Heart left ventricle (tissue), 16 donors: ENCODE results near the gene STK32C. TPM values are rescaled to one million over a fixed set of nuclear protein-coding genes. Genes with fewer than 3 reads are reported as not detected.

ENCODE experiments used
- ATAC-seq, 4 donors: fragments of 200-7000 bp; cut with Tn5 transposase; one replicate each; pipeline ENCODE4 v1.9.1; 2020 to 2022; ENCODE audit warnings: moderate library complexity in 4 of 4, mild to moderate bottlenecking in 3 of 4, moderate number of reproducible peaks in 1 of 4
- DNase-seq, 5 donors: peaks; one replicate each; pipeline ENCODE4 v3.0.0-alpha.2; 2020
- H3K27ac ChIP-seq, 12 donors: fragments of 200-600 bp; sonication (generic) in 4 of 12; one replicate each; pipeline versions ENCODE4 v1.5.0 to v1.8.0; 2016 to 2022; ENCODE audit warnings: mild to moderate bottlenecking in 2 of 12
- H3K27me3 ChIP-seq, 9 donors: fragments of 200-600 bp; sonication (generic) in 2 of 9; one replicate each; pipeline versions ENCODE4 v1.5.1 to v1.8.0; 2016 to 2022; ENCODE audit warnings: mild to moderate bottlenecking in 3 of 9
- H3K36me3 ChIP-seq, 9 donors: fragments of 200-600 bp; sonication (generic) in 2 of 9; one replicate each; pipeline versions ENCODE4 v1.5.0 to v1.8.0; 2018 to 2022; ENCODE audit warnings: mild to moderate bottlenecking in 2 of 9
- H3K4me1 ChIP-seq, 12 donors: fragments of 200-600 bp; sonication (generic) in 4 of 12; one replicate each; pipeline versions ENCODE4 v1.5.0 to v1.8.0; 2016 to 2022; ENCODE audit warnings: mild to moderate bottlenecking in 3 of 12
- H3K4me3 ChIP-seq, 12 donors: fragments of 200-600 bp; sonication (generic) in 4 of 12; one replicate each; pipeline versions ENCODE4 v1.5.0 to v1.8.0; 2017 to 2022; ENCODE audit warnings: mild to moderate bottlenecking in 9 of 12, moderate library complexity in 4 of 12
- H3K9me3 ChIP-seq, 12 donors: fragments of 200-600 bp; sonication (generic) in 4 of 12; one replicate each; pipeline versions ENCODE4 v1.5.0 to v1.8.0; 2016 to 2022; ENCODE audit warnings: mild to moderate bottlenecking in 1 of 12
- POLR2A ChIP-seq, 2 donors: fragments of 450-650 bp; IDR thresholded peaks; one replicate each; pipeline ENCODE4 v1.6.1; 2017; ENCODE audit warnings: antibody characterized with exemption in 2 of 2, mild to moderate bottlenecking in 2 of 2, moderate library complexity in 2 of 2
- WGBS, 4 donors: extraction: QIAGEN DNeasy Blood & Tissue Kit in 2 of 4; methylation state at CpG; one replicate each; pipeline versions ENCODE4 v1.1.5 to v1.1.7; 2013 to 2018; 5-methylcytosine and 5-hydroxymethylcytosine counted together
- intact Hi-C, 10 donors: fragments of 100-400 bp; cut with DNase I; formaldehyde crosslinking; loops; one replicate each; pipeline versions ENCODE4 v1.11.1 to v1.14.2; 2022
- polyA plus RNA-seq, 2 donors: library from polyadenylated mRNA; stranded (reverse); fragments of 200-250 nt; gene quantifications; one replicate each; pipeline ENCODE4 v1.2.3, GENCODE V29; 2013
- total RNA-seq, 9 donors: library from RNA; depleted of rRNA in 2 of 9; stranded (reverse); fragments of >200 nt in 2 of 9; fragmentation: NEBNext Ultra II Directional in 3 of 9; extraction: Animal tissue kit (Norgen Biotek cat#: 25700) in 3 of 9; gene quantifications; one replicate each; pipeline versions ENCODE4 v1.1.0 to v1.2.4, GENCODE V29; 2016 to 2023
- TF ChIP-seq, protein P1 (sequence below), 12 donors: fragments of 200-600 bp; sonication (generic) in 4 of 12; IDR thresholded peaks; one replicate each; pipeline versions ENCODE4 v1.5.0 to v1.8.0; 2018 to 2022; ENCODE audit warnings: antibody characterized with exemption in 12 of 12, mild to moderate bottlenecking in 5 of 12
- donor health status: ischemic (EF 13 %, LVEDD 7.1; RV severe dilation, severe dysfunction).
- donor health status: healthy with polysubstance abuse.
- donor health status: DM: no; HTN: yes; CAD: no.
- donor health status: DM: no; HTN: no; CAD: no.
- donor health status: ischemic (EF 25% LVEDD 6.9; RV normal size, moderate dysfunction).
- donor health status: ischemic (EF 25% LVEDD 5.7; RV mildly dilated, moderate dysfunction).
- donor health status: healthy.
- donor health status: DM: yes; HTN: yes; CAD: no.
- donor health status: ischemic (EF 35%, LVEDD 5.7; RV mildly dilated, moderate dysfunction).
- donor health status: nonischemic (EF 11% LVEDD 7.7; RV severe dilation, severe dysfunction).
- donor health status: DM: yes; HTN: yes; CAD: no.
- donor health status: PGD.
- donor health status: ischemic (EF 29% LVEDD 5.4; RV normal size, mild dysfunction).
- donor health status: nonischemic (EF 23%, LVEDD 6.1; RV moderate dilation, normal function).

Gene STK32C
- total and polyA plus RNA-seq, 11 donors: 3.8 to 9.8 (median 6.2) TPM

DNA sequence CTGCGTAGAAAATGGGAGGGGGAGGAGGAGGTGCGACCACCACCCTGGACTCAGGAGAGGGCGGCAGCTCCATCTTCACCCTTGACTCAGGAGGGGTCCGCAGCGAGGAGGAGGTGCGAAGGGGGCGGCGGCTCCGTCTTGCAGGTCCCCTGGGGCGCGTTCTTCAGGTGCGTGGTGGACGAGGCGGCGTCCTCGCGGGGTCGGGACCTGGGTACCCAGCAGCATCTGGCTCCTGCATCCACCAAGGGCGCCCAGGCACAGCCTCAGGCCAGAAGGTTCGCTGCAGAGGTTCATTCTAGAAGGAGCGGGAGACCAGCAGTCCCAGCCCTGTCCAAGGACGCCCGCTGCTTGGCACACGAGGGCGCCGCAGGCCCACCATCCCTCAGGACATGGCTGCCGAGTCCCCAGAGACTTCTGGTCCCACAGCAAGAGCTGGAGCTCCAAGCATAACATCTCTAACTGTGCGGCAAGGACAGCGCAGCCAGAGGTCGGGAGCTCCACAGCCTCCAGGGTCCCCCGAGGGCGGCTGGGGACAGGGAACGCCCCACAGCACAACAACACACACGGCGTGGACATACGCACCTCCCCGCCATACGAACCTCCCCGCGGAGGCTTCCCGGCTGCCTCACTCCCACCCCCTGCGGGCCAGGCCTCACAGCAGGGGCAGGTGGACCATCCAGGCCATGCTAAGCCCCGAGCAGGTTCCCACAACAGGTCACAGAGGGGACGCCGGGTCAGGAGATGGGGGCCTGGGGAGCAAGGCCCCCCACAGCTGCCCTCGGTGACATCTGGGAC lies 137.8 kb downstream of the STK32C start:
- 86 to 90% (median 89%) methylated on average over 26 to 46 of the region's 46 CpGs for WGBS, 4 donors

DNA sequence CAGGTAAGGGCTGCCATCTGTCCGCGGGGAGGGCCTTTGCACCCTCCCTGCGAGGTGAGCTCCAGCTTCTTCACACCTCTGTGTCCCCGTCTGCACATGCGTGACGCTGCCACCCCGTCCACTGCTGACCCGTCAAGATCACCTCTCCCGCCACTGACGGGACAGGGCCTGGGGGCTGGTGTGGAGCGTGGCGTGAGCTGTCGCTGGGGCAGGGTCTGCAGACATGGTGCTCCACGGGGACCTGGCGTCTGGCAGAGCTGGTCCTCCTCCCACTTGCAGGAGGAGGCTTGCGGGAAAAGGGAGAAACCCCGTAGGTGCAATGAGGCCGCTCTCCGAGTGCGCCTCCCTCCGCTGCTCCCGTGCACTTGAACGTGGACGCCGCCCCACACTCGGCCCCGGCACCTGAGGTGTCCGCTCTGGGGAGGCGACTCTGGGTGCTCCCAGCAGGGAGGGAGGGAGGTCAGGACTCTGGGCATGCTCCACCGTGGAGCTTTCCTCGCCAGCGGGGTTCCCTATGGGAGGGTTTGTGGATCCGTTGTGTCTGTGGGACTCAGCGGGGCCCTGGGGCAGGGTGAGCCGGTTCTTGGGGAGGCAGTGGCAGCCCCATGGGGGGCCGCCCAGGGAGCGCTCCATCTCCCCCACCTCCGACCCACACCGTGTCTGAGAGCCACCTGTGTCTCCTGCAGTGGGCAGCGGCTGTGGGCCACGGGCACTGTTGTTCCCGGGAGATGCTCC lies 138.6 kb downstream of the STK32C start:
- 89 to 93% (median 91%) methylated on average over 28 to 42 of the region's 42 CpGs for WGBS, 4 donors
- intact Hi-C loops: no loop called here
- peaks cover 0 to 4% (median 0%) of the 10 kb centered on the region in 12 donors for H3K4me1 ChIP-seq
- no peak overlapping the region for H3K4me3 ChIP-seq
- ATAC-seq (no peak), DNase-seq (peak in 3 of 5 donors; percentile 17 to 57 (median 20))
- TF ChIP-seq POLR2A (IDR thresholded peaks at IDR 0.05): no peak
- TF ChIP-seq, protein P1, sequence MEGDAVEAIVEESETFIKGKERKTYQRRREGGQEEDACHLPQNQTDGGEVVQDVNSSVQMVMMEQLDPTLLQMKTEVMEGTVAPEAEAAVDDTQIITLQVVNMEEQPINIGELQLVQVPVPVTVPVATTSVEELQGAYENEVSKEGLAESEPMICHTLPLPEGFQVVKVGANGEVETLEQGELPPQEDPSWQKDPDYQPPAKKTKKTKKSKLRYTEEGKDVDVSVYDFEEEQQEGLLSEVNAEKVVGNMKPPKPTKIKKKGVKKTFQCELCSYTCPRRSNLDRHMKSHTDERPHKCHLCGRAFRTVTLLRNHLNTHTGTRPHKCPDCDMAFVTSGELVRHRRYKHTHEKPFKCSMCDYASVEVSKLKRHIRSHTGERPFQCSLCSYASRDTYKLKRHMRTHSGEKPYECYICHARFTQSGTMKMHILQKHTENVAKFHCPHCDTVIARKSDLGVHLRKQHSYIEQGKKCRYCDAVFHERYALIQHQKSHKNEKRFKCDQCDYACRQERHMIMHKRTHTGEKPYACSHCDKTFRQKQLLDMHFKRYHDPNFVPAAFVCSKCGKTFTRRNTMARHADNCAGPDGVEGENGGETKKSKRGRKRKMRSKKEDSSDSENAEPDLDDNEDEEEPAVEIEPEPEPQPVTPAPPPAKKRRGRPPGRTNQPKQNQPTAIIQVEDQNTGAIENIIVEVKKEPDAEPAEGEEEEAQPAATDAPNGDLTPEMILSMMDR (IDR thresholded peaks at IDR 0.05): no peak
- peaks cover 0 to 15% (median 0%) of the 10 kb centered on the region in 9 donors for H3K36me3 ChIP-seq
- H3K27ac ChIP-seq: no peak overlapping the region
- no peaks in the 10 kb centered on the region for H3K27me3 ChIP-seq
- H3K9me3 ChIP-seq: no peaks in the 10 kb centered on the region

More for the DNA sequence above, 137.8 kb downstream of the STK32C start:
- H3K4me1 ChIP-seq: peaks cover 0 to under 1% (median 0%) of the 10 kb centered on the region in 12 donors
- H3K4me3 ChIP-seq: no peak overlapping the region
- no peaks in the 10 kb centered on the region for H3K9me3 ChIP-seq
- intact Hi-C loops: no loop called here
- H3K27me3 ChIP-seq: no peaks in the 10 kb centered on the region
- H3K27ac ChIP-seq: no peak overlapping the region
- ATAC-seq: no peak
- H3K36me3 ChIP-seq: peaks cover 0 to 15% (median 0%) of the 10 kb centered on the region in 9 donors
- TF ChIP-seq POLR2A (IDR thresholded peaks at IDR 0.05): no peak
- TF ChIP-seq, protein P1 (IDR thresholded peaks at IDR 0.05): no peak
- peak in 3 of 5 donors; percentile 18 to 55 (median 20) for DNase-seq

DNA sequence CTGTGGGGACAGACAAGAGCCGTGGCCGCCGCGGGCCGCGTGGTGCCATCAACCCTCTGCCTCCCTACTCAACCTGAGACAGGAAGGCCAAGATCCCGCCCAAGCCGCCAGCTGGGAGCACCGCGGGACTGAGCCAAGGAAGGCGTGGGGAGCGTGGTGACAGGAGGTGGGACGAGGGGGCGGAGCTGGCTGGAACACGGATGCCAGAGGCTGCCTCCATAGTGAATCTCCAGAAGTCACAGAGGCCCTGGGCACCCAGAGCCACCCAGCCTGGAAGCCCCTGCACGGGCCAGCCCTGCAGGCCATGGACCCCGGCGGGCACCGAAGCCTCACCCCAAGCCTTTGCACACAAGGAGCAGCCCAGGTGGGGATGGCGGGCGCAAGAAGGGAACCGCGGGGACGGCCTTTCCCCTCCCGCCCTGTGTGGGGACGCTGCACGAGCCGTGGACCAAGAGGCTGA lies 139.1 kb downstream of the STK32C start:
- Histone ChIP-seq H3K36me3 (peaks cover 0 to 15% (median 0%) of the 10 kb centered on the region in 9 donors), H3K4me1 (peaks cover 0 to 9% (median 1%) of the 10 kb centered on the region in 12 donors), H3K27me3 (no peaks in the 10 kb centered on the region), H3K4me3 (no peak overlapping the region), H3K27ac (no peak overlapping the region), H3K9me3 (no peaks in the 10 kb centered on the region)
- TF ChIP-seq, protein P1 (IDR thresholded peaks at IDR 0.05): no peak
- no peak for TF ChIP-seq POLR2A (IDR thresholded peaks at IDR 0.05)
- DNase-seq: peak in 3 of 5 donors; percentile 17 to 53 (median 23)
- WGBS, 4 donors: 66 to 88% (median 72%) methylated on average over 17 to 28 of the region's 28 CpGs
- ATAC-seq: no peak
- intact Hi-C loops: no loop called here

DNA sequence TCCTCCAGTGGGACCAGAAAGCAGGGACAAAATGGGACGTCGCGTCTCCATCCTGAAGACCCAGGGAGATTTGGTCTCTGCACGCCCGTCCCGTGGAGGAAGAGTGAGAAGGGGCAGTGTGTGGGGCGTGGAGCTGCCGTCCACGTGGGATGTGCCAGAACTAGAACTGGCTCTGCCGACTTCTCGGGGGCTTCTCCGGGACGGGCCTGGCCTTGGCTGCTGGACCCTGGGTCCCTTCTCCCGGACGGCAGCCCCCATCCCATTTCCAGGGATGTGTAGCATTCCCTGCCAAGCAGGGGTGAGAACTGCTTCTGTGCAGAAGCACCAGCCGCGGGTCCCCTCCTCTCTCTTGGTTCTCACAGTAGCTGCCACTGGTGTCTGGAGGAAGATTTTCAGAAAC lies 139.8 kb downstream of the STK32C start:
- peak in 2 of 5 donors; percentile 19 to 38 for DNase-seq
- H3K36me3 ChIP-seq: peaks cover 0 to 15% (median 0%) of the 10 kb centered on the region in 9 donors
- no peaks in the 10 kb centered on the region for H3K27me3 ChIP-seq
- intact Hi-C loops: no loop called here
- no peaks in the 10 kb centered on the region for H3K9me3 ChIP-seq
- WGBS, 4 donors: 83 to 89% (median 86%) methylated on average over 15 to 17 of the region's 17 CpGs
- no peak overlapping the region for H3K4me3 ChIP-seq
- H3K4me1 ChIP-seq: peaks cover 0 to 16% (median 7%) of the 10 kb centered on the region in 12 donors
- H3K27ac ChIP-seq: no peak overlapping the region
- no peak for ATAC-seq
- TF ChIP-seq, protein P1 (IDR thresholded peaks at IDR 0.05): no peak
- no peak for TF ChIP-seq POLR2A (IDR thresholded peaks at IDR 0.05)
